AG10803 (cell line): Measurements from ENCODE around the gene BET1.
"Not testable (repeated sequence)": the region's sequence is repeated elsewhere in the genome, so short reads cannot be mapped to it uniquely, and the experiment has no call there.

Source experiments
- DNase-seq: peaks from one replicate; pipeline ENCODE4 v3.0.0; 2010; ENCODE audit warnings: low read depth
- H3K4me3 ChIP-seq: 2 replicates; pipeline ENCODE4 v1.5.1; 2011; ENCODE audit warnings: mild to moderate bottlenecking, low read length, control low read depth
- CTCF ChIP-seq: conservative IDR thresholded peaks from 2 replicates; pipeline ENCODE4 v1.5.1; 2011; ENCODE audit warnings: mild to moderate bottlenecking, low read length, control low read depth, inconsistent platforms

Gene BET1

GRCh38 chr7:94039368-94040035 lies 35.3 kb upstream of the BET1 start:
- no peak for DNase-seq
- no peak for TF ChIP-seq CTCF

GRCh38 chr7:94031865-94032264 lies 27.7 kb upstream of the BET1 start:
- TF ChIP-seq CTCF: no peak
- no peak overlapping the region for H3K4me3 ChIP-seq
- DNase-seq: no peak

More at GRCh38 chr7:94039368-94040035, 35.3 kb upstream of the BET1 start:
- no peak overlapping the region for H3K4me3 ChIP-seq

- H3K4me3 ChIP-seq: no peak overlapping the region
- TF ChIP-seq CTCF: no peak
- peak; percentile 24 for DNase-seq
These were observed 26.5 kb upstream of the BET1 start for GRCh38 chr7:94030634-94031033.

- no peak overlapping the region for H3K4me3 ChIP-seq
- TF ChIP-seq CTCF: no peak
- DNase-seq: no peak
These were observed 25.8 kb upstream of the BET1 start for GRCh38 chr7:94029976-94030375.

GRCh38 chr7:94028768-94029167 lies 24.6 kb upstream of the BET1 start:
- DNase-seq: peak; percentile 31
- no peak for TF ChIP-seq CTCF
- no peak overlapping the region for H3K4me3 ChIP-seq

GRCh38 chr7:94026619-94027018 lies 22.5 kb upstream of the BET1 start:
- DNase-seq: not testable (repeated sequence)

GRCh38 chr7:94022550-94022949 lies 18.4 kb upstream of the BET1 start:
- no peak overlapping the region for H3K4me3 ChIP-seq
- DNase-seq: no peak
- TF ChIP-seq CTCF: no peak

More at GRCh38 chr7:94026619-94027018, 22.5 kb upstream of the BET1 start:
- H3K4me3 ChIP-seq: not testable (repeated sequence)

GRCh38 chr7:94016786-94017185 lies 12.6 kb upstream of the BET1 start:
- no peak for TF ChIP-seq CTCF
- DNase-seq: no peak
- H3K4me3 ChIP-seq: no peak overlapping the region
